KOPT-K1 (cell line): ENCODE measurements around the gene HOXC11.

Experiments used
- H3K27ac ChIP-seq: fragments of 200-600 bp; sonication (generic); 2 replicates; pipeline ENCODE4 v1.5.1; 2016; ENCODE audit warnings: antibody characterized with exemption, mild to moderate bottlenecking, low read depth, low read length; ENCODE audit not compliant: poor library complexity, severe bottlenecking
- H3K36me3 ChIP-seq: fragments of 200-600 bp; sonication (generic); 2 replicates; pipeline ENCODE4 v1.5.1; 2017; ENCODE audit warnings: antibody characterized with exemption, mild to moderate bottlenecking, low read length, moderate library complexity; ENCODE audit not compliant: insufficient read depth
- H3K9me3 ChIP-seq: fragments of 200-600 bp; sonication (generic); 2 replicates; pipeline ENCODE4 v1.5.1; 2017; ENCODE audit warnings: antibody characterized with exemption, low read length, mild to moderate bottlenecking; ENCODE audit not compliant: insufficient read depth, poor library complexity, severe bottlenecking

HOXC11 gene

GRCh38 chr12:53951577-53952334 lies 21.2 kb upstream of the HOXC11 start:
- Histone ChIP-seq H3K36me3 (no peaks in the 10 kb centered on the region), H3K9me3 (peaks cover 4% of the 10 kb centered on the region), H3K27ac (no peak overlapping the region)

DNA sequence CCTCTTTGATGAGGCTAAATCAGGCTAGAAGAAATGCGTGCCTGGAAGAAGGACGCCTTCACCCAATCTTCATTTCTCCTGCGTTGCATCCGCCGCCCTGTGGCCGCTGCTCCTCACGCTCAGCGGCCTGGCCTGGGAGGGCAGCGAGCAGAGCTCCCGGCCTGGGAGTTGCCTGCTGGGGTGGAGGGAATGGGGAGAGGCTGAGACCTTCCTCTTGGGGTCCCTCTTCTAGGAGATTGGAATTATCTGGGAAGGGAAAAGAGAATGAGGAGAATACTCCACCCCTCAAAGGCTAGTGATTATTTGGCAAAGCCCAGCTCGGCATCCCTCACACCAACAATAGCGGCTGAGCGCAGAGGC lies 20.6 kb upstream of the HOXC11 start:
- Histone ChIP-seq H3K36me3 (no peaks in the 10 kb centered on the region), H3K27ac (no peak overlapping the region), H3K9me3 (peaks cover 4% of the 10 kb centered on the region)

DNA sequence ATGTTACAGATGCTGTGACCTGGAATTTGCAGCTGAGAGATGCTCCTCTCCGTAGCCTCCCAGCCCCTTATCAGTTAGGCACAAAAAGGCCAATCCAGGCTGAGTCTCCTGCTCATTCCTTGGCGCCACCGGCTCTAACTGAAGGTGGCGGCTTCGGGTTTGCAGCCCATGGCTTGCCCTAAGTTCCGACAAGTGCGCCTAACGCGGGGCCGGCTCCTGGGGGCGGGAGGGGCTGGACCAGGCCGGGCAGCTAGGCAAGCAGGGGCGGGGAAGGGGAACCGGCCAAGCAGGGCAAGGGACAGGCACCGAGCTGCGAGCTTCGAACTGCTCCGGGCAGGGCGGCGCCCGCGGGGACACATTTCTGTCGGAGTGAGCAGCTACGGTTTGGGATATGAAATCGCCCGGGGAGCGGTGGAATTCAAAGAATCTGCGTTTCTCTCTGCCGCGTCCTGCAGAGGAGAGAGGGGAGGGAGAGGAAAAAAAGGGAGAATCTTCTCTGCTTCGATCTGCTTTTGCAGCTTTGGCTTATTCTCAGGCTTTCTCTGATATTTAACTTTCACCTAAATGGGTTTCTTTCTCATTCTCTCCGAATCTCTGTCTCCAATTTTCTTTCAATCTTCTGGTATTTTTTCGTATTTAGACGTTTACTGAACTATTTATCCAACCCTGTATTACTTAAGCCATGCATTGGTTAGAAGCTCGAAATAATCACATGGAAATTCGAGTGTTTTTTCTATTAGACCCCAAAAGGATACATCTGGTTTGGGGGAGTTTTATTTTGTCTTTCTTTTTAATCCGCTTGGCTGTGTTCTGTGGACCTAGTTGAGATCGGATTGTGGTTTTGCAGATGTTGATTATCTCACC lies 19.8 kb upstream of the HOXC11 start:
- no peak overlapping the region for H3K27ac ChIP-seq
- peaks cover 4% of the 10 kb centered on the region for H3K9me3 ChIP-seq
- H3K36me3 ChIP-seq, result no peaks in the 10 kb centered on the region

DNA sequence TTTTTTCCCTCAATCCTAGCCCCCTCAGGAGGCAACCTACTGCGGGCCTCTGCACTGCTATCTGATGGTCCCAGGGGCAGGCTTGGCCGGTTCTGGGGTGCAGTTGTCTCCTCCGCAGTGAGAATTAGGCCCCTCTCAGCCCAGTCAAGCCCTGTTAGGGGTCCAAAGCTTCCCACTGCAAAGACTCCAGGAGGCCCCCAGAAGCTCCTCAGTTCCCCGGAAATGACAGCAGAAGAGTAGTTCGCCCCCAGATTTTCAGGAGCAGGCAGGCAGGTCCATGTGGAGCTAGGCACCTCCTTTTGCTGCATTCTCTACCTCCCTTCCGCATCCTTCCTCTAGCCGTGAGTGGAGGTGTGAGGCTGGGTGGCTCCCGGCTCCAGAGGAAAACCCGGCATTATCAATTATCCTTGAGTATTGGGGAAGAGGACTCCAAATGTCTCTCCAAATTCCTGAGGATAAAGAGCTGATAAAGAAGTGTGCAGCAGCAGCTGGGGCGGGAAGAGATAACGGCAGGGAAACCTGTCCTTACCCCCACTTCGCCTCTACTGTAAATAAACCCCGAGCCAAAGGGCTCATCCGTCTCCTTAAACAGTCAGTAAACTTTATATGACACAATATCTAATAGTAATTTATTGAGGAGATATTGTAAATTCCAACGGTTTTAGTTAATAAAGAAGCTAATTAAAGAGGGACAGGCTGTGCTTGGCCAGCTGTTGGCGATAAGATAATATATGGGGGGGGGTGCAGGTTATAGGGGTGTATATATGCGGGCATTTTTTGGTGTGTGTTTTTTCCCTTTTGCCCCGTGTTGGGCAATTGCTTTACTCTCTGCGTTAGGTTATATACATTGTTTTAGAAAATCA lies 18.9 kb upstream of the HOXC11 start:
- H3K9me3 ChIP-seq, result peaks cover 4% of the 10 kb centered on the region
- H3K27ac ChIP-seq, result no peak overlapping the region
- H3K36me3 ChIP-seq, result no peaks in the 10 kb centered on the region

- no peak within 1 kb of the TSS for H3K27ac ChIP-seq
- no peaks in the 10 kb centered on the region for H3K9me3 ChIP-seq
- H3K36me3 ChIP-seq, result no peaks in the 10 kb centered on the region
Observed at GRCh38 chr12:53954694-53955035, 18.3 kb upstream of the HOXC11 start, which contains the start of gene HOXC12. Gene HOXC12 (plus strand): TSS chr12:53954903. CDS start chr12:53954930, 27 bp downstream.

- H3K9me3 ChIP-seq, result no peaks in the 10 kb centered on the region
- no peak overlapping the region for H3K27ac ChIP-seq
- no peaks in the 10 kb centered on the region for H3K36me3 ChIP-seq
Observed at GRCh38 chr12:53955036-53955775, 17.7 kb upstream of the HOXC11 start.

DNA sequence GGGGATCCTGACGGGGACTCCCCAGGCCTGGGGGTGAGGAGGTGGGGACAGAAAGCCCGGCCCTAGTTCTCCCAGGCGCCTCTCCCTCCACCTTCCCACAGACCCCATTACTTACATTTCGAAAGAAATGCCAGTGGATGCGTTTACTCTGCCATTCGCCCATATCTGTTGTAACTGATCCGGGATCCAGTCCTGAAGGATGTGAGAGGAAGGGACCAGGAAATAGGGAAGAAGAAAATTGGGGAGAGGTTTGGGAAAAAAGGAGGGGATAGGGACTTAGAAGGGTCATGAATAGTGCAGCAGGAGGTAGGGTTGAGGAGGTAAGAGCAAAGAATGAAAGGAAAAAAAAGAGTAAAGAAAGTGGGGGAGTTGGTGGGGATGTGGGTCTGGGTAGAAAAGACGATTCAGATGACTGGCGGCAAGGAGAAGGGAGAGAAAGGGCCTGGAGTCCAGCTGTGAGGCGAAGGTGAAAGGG lies 17.1 kb upstream of the HOXC11 start:
- no peak overlapping the region for H3K27ac ChIP-seq
- H3K9me3 ChIP-seq, result no peaks in the 10 kb centered on the region
- H3K36me3 ChIP-seq, result no peaks in the 10 kb centered on the region

DNA sequence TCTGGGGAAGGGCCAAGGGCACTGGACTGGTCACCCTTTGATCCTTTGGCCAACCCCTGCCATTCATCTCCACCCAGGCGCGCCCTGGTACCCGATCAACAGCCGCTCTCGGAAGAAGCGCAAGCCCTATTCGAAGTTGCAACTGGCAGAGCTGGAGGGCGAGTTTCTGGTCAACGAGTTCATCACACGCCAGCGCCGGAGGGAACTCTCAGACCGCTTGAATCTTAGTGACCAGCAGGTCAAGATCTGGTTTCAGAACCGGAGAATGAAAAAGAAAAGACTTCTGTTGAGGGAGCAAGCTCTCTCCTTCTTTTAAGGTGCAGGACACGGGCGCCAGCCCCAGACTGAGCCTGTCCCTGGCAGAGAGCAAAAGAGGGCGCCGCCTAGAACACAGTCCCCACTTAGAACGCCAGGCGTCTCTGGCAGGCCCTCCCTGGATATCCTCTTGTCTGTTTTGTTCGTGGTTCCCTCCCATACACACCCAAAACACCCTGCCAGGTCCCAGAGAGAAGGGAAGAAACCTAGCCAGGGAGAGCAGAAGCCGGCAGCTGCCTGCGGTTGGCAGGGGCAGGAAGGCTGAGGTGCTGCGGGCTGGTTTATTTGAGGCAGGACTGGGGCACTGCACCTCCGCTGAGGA lies 16.6 kb upstream of the HOXC11 start:
- Histone ChIP-seq H3K36me3 (no peaks in the 10 kb centered on the region), H3K27ac (no peak overlapping the region), H3K9me3 (no peaks in the 10 kb centered on the region)

- H3K36me3 ChIP-seq, result no peaks in the 10 kb centered on the region
- H3K27ac ChIP-seq, result no peak overlapping the region
- H3K9me3 ChIP-seq, result no peaks in the 10 kb centered on the region
Observed at GRCh38 chr12:53956914-53957536, 15.9 kb upstream of the HOXC11 start.

- no peak overlapping the region for H3K27ac ChIP-seq
- no peaks in the 10 kb centered on the region for H3K36me3 ChIP-seq
- H3K9me3 ChIP-seq, result no peaks in the 10 kb centered on the region
Observed at GRCh38 chr12:53958128-53958527, 14.8 kb upstream of the HOXC11 start.

GRCh38 chr12:53959314-53959713 lies 13.6 kb upstream of the HOXC11 start:
- Histone ChIP-seq H3K36me3 (no peaks in the 10 kb centered on the region), H3K27ac (no peak overlapping the region), H3K9me3 (no peaks in the 10 kb centered on the region)

GRCh38 chr12:53960187-53961024 lies 12.5 kb upstream of the HOXC11 start:
- Histone ChIP-seq H3K36me3 (no peaks in the 10 kb centered on the region), H3K9me3 (no peaks in the 10 kb centered on the region), H3K27ac (no peak overlapping the region)
